Stimulated activated naive CD8-positive, alpha-beta T cell treated with anti-CD3 and anti-CD28 coated beads, Interleukin-15, Interleukin-2, amounts not matched to agents 100 ng/mL and 50 ng/mL, for 24 hours (primary cell): ENCODE measurements around the gene TNFRSF9.
"Not testable (repeated sequence)": the region's sequence is repeated elsewhere in the genome, so short reads cannot be mapped to it uniquely, and the experiment has no call there.

Source experiments
- H3K27ac Mint-ChIP-seq: one replicate; pipeline ENCODE4 v1.8.0; 2021; ENCODE audit warnings: mild to moderate bottlenecking, mixed read lengths
- H3K27me3 Mint-ChIP-seq: one replicate; pipeline ENCODE4 v1.8.0; 2021; ENCODE audit warnings: mixed read lengths
- H3K36me3 Mint-ChIP-seq: one replicate; pipeline ENCODE4 v1.8.0; 2021; ENCODE audit warnings: low read depth, mixed read lengths
- H3K4me1 Mint-ChIP-seq: one replicate; pipeline ENCODE4 v1.8.0; 2021; ENCODE audit warnings: low read depth, mixed read lengths
- H3K4me3 Mint-ChIP-seq: one replicate; pipeline ENCODE4 v1.8.0; 2021; ENCODE audit warnings: mild to moderate bottlenecking, mixed read lengths
- H3K9me3 Mint-ChIP-seq: one replicate; pipeline ENCODE4 v1.8.0; 2021; ENCODE audit warnings: mixed read lengths

TNFRSF9 gene

GRCh38 chr1:7967196-7967595, 26.6 kb upstream of the TNFRSF9 start:
- Mint-ChIP-seq H3K27ac (peak overlapping the region; percentile 62), H3K4me1 (peaks cover 56% of the 10 kb centered on the region), H3K4me3 (peak overlapping the region; percentile 53), H3K36me3 (peaks cover 87% of the 10 kb centered on the region), H3K9me3 (no peaks in the 10 kb centered on the region), H3K27me3 (no peaks in the 10 kb centered on the region)

GRCh38 chr1:7964476-7964875, 23.8 kb upstream of the TNFRSF9 start:
- H3K9me3 Mint-ChIP-seq, result no peaks in the 10 kb centered on the region
- peak overlapping the region; percentile 99 for H3K4me3 Mint-ChIP-seq
- H3K36me3 Mint-ChIP-seq, result peaks cover 76% of the 10 kb centered on the region
- peak overlapping the region; percentile 98 for H3K27ac Mint-ChIP-seq
- H3K27me3 Mint-ChIP-seq, result no peaks in the 10 kb centered on the region
- H3K4me1 Mint-ChIP-seq, result peaks cover 78% of the 10 kb centered on the region

GRCh38 chr1:7963841-7964240, 23.2 kb upstream of the TNFRSF9 start:
- not testable (repeated sequence) for H3K27me3 Mint-ChIP-seq, H3K9me3 Mint-ChIP-seq
- H3K4me3 Mint-ChIP-seq, result peak overlapping the region; percentile 99
- peak overlapping the region; percentile 98 for H3K27ac Mint-ChIP-seq
- peaks cover 80% of the 10 kb centered on the region for H3K4me1 Mint-ChIP-seq
- H3K36me3 Mint-ChIP-seq, result peaks cover 76% of the 10 kb centered on the region

GRCh38 chr1:7963378-7963730, 22.7 kb upstream of the TNFRSF9 start:
- H3K36me3 Mint-ChIP-seq, result peaks cover 72% of the 10 kb centered on the region
- H3K9me3 Mint-ChIP-seq, H3K27me3 Mint-ChIP-seq: not testable (repeated sequence)
- H3K4me1 Mint-ChIP-seq, result peaks cover 80% of the 10 kb centered on the region
- H3K4me3 Mint-ChIP-seq, result peak overlapping the region; percentile 99
- H3K27ac Mint-ChIP-seq, result peak overlapping the region; percentile 98

GRCh38 chr1:7962636-7963377, 22.2 kb upstream of the TNFRSF9 start:
- Mint-ChIP-seq H3K4me1 (peaks cover 80% of the 10 kb centered on the region), H3K4me3 (peak overlapping the region; percentile 99), H3K36me3 (peaks cover 72% of the 10 kb centered on the region), H3K27me3 (no peaks in the 10 kb centered on the region), H3K27ac (peak overlapping the region; percentile 98), H3K9me3 (no peaks in the 10 kb centered on the region)

- Mint-ChIP-seq H3K27me3 (no peaks in the 10 kb centered on the region), H3K4me1 (peaks cover 81% of the 10 kb centered on the region), H3K4me3 (peak overlapping the region; percentile 99), H3K9me3 (no peaks in the 10 kb centered on the region), H3K36me3 (peaks cover 66% of the 10 kb centered on the region), H3K27ac (peak overlapping the region; percentile 98)
Observed at GRCh38 chr1:7962014-7962335, 21.3 kb upstream of the TNFRSF9 start.

- Mint-ChIP-seq H3K36me3 (peaks cover 60% of the 10 kb centered on the region), H3K4me1 (peaks cover 79% of the 10 kb centered on the region), H3K27ac (peak within 1 kb of the TSS; percentile 98), H3K9me3 (no peaks in the 10 kb centered on the region), H3K27me3 (no peaks in the 10 kb centered on the region), H3K4me3 (peak within 1 kb of the TSS; percentile 99)
Observed at GRCh38 chr1:7961216-7962013, 20.8 kb upstream of the TNFRSF9 start, which contains the start of gene PARK7. PARK7 (plus strand) TSS chr1:7961711; CDS start chr1:7962786, 1,075 bp downstream.

- Mint-ChIP-seq H3K4me3 (peak overlapping the region; percentile 99), H3K4me1 (peaks cover 79% of the 10 kb centered on the region), H3K36me3 (peaks cover 54% of the 10 kb centered on the region), H3K27me3 (no peaks in the 10 kb centered on the region), H3K9me3 (no peaks in the 10 kb centered on the region), H3K27ac (peak overlapping the region; percentile 97)
Observed at GRCh38 chr1:7960867-7961215, 20.2 kb upstream of the TNFRSF9 start.

- no peaks in the 10 kb centered on the region for H3K9me3 Mint-ChIP-seq
- no peaks in the 10 kb centered on the region for H3K27me3 Mint-ChIP-seq
- peak overlapping the region; percentile 99 for H3K4me3 Mint-ChIP-seq
- peak overlapping the region; percentile 97 for H3K27ac Mint-ChIP-seq
- H3K36me3 Mint-ChIP-seq, result peaks cover 48% of the 10 kb centered on the region
- peaks cover 79% of the 10 kb centered on the region for H3K4me1 Mint-ChIP-seq
Observed at GRCh38 chr1:7960165-7960564, 19.5 kb upstream of the TNFRSF9 start.

- Mint-ChIP-seq H3K9me3 (no peaks in the 10 kb centered on the region), H3K27ac (peak overlapping the region; percentile 91), H3K4me3 (peak overlapping the region; percentile 56), H3K36me3 (peaks cover 12% of the 10 kb centered on the region), H3K27me3 (no peaks in the 10 kb centered on the region), H3K4me1 (peaks cover 72% of the 10 kb centered on the region)
Observed at GRCh38 chr1:7956218-7957032, 15.8 kb upstream of the TNFRSF9 start.

- peak overlapping the region; percentile 85 for H3K4me3 Mint-ChIP-seq
- no peaks in the 10 kb centered on the region for H3K9me3 Mint-ChIP-seq
- H3K27ac Mint-ChIP-seq, result peak overlapping the region; percentile 91
- peaks cover 70% of the 10 kb centered on the region for H3K4me1 Mint-ChIP-seq
- no peaks in the 10 kb centered on the region for H3K27me3 Mint-ChIP-seq
- peaks cover 6% of the 10 kb centered on the region for H3K36me3 Mint-ChIP-seq
Observed at GRCh38 chr1:7954683-7955082, 14.0 kb upstream of the TNFRSF9 start.

GRCh38 chr1:7953850-7954609, 13.4 kb upstream of the TNFRSF9 start:
- H3K27ac Mint-ChIP-seq, result peak overlapping the region; percentile 91
- H3K4me1 Mint-ChIP-seq, result peaks cover 70% of the 10 kb centered on the region
- no peaks in the 10 kb centered on the region for H3K27me3 Mint-ChIP-seq
- H3K36me3 Mint-ChIP-seq, result peaks cover 2% of the 10 kb centered on the region
- H3K4me3 Mint-ChIP-seq, result peak overlapping the region; percentile 85
- no peaks in the 10 kb centered on the region for H3K9me3 Mint-ChIP-seq

- not testable (repeated sequence) for H3K27me3 Mint-ChIP-seq, H3K27ac Mint-ChIP-seq, H3K4me3 Mint-ChIP-seq, H3K9me3 Mint-ChIP-seq, H3K36me3 Mint-ChIP-seq
- H3K4me1 Mint-ChIP-seq, result peaks cover 80% of the 10 kb centered on the region
Observed at GRCh38 chr1:7952791-7953190, 12.2 kb upstream of the TNFRSF9 start.

- no peaks in the 10 kb centered on the region for H3K27me3 Mint-ChIP-seq
- H3K27ac Mint-ChIP-seq, result peak overlapping the region; percentile 96
- peaks cover 57% of the 10 kb centered on the region for H3K4me1 Mint-ChIP-seq
- H3K36me3 Mint-ChIP-seq, result no peaks in the 10 kb centered on the region
- H3K9me3 Mint-ChIP-seq, result no peaks in the 10 kb centered on the region
- peak overlapping the region; percentile 66 for H3K4me3 Mint-ChIP-seq
Observed at GRCh38 chr1:7948960-7949359, 8.3 kb upstream of the TNFRSF9 start.
